ENCODE measurements around the gene ZCCHC7. TPM values are rescaled to one million over a fixed set of nuclear protein-coding genes. Genes with fewer than 3 reads are reported as not detected.

ZCCHC7 gene
- total and polyA plus RNA-seq, 9 of the 15 experiments (the other 6 are each of a cell fraction or from before 2014, with no cell fraction given), result 34.1 to 68.9 (median 48.8) TPM

GRCh38 chr9:37301854-37302172 is 181.4 kb downstream of the ZCCHC7 start:
- intact Hi-C loops (cut with micrococcal nuclease), result loop anchor here (10.0 kb wide), 1 partner anchor 157 kb away; no protein-coding TSS in a partner anchor
- in situ Hi-C loops (cut with MboI), result no loop called here
- ChIA-PET CTCF (ENCODE audit: low intra/inter-chr PET ratio) (no interaction called here), POLR2A (interaction anchor here (0.6 to 1.1 kb wide), 6 partner anchors 8 to 184 kb away, joined by 3 to 8 read pairs (median 4); no protein-coding TSS in a partner anchor)
- H3K36me3 ChIP-seq (ENCODE audit: control insufficient read depth, insufficient read depth, low read length), result peaks cover 30% of the 10 kb centered on the region; the same call in 2 of the 3 replicates
- WGBS (ENCODE audit: insufficient coverage, low coverage, missing lambda C conversion rate), result 0% methylated on average over 1 of the region's 1 CpG
- no peak overlapping the region for H3K27ac ChIP-seq (ENCODE audit: extremely low read depth, low read depth, low read length)
- FAIRE-seq, result no peak
- H4K20me1 ChIP-seq (replicated peaks; ENCODE audit: control insufficient read depth, insufficient read depth, low read length), result no peaks in the 10 kb centered on the region
- peaks cover 4 to 29% of the 10 kb centered on the region in 2 experiments for H3K4me1 ChIP-seq (replicated peaks in 1 of 2; ENCODE audit: control insufficient read depth in 2 of 2, insufficient read depth in 2 of 2, low read length in 2 of 2)
- no peaks in the 10 kb centered on the region for H3K9me1 ChIP-seq (ENCODE audit: control insufficient read depth, insufficient read depth, low read length)
- no peaks in the 10 kb centered on the region for H3K9me3 ChIP-seq (replicated peaks; ENCODE audit: control insufficient read depth, insufficient read depth, low read depth, low read length)
- H3K4me2 ChIP-seq (ENCODE audit: insufficient read depth, low read length), result no peak overlapping the region
- BruUV-seq (replicated peaks), result no TSS peak
- peaks cover 57% of the 10 kb centered on the region for H3K79me2 ChIP-seq (ENCODE audit: control insufficient read depth, insufficient read depth, low read length)
- H3K27me3 ChIP-seq (ENCODE audit: control insufficient read depth in 2 of 2, insufficient read depth in 2 of 2, low read length in 2 of 2), result no peaks in the 10 kb centered on the region
- no peak overlapping the region for H3K4me3 ChIP-seq
- no peak for ATAC-seq
- H3K9ac ChIP-seq (ENCODE audit: insufficient read depth in 1 of 2, low read depth in 2 of 2, low read length in 2 of 2), result no peak overlapping the region
- no peak overlapping the region for H2AFZ ChIP-seq (ENCODE audit: low read depth, low read length)
- no peak for DNase-seq (ENCODE audit: extremely low read depth in 1 of 4, low spot score in 3 of 4)
- peak; percentile 90 for TF ChIP-seq CHD4 (IDR thresholded peaks at IDR 0.05; ENCODE audit: insufficient read depth, insufficient replicate concordance, low read depth, low read length, poor library complexity, severe bottlenecking)
- TF ChIP-seq NCOR1 (IDR thresholded peaks at IDR 0.05), result 0 out of 2 replicates have a peak, but pooled peaks have one; percentile 32
- 0 out of 3 replicates have a peak, but pooled peaks of 1 of the 2 experiments have one; percentile 31 for TF ChIP-seq CBX3 (IDR thresholded peaks at IDR 0.05; ENCODE audit: borderline replicate concordance in 1 of 2, low read length in 2 of 2)
- no peak for TF ChIP-seq PHF8 (IDR thresholded peaks at IDR 0.05; ENCODE audit: borderline replicate concordance, low read length)
- no peak for TF ChIP-seq EZH2 (IDR thresholded peaks at IDR 0.05; ENCODE audit: borderline replicate concordance, low read depth, low read length)
- TF ChIP-seq KDM1A (IDR thresholded peaks at IDR 0.05), result peak; percentile 78 to 79
- peak; percentile 60 for TF ChIP-seq SMARCA5 (IDR thresholded peaks at IDR 0.05)
- TF ChIP-seq TRIM28 (IDR thresholded peaks at IDR 0.05), result no peak
- TF ChIP-seq TAL1 (IDR thresholded peaks at IDR 0.05), result 0 out of 2 replicates have a peak, but pooled peaks have one; percentile 12
- TF ChIP-seq, protein P1, sequence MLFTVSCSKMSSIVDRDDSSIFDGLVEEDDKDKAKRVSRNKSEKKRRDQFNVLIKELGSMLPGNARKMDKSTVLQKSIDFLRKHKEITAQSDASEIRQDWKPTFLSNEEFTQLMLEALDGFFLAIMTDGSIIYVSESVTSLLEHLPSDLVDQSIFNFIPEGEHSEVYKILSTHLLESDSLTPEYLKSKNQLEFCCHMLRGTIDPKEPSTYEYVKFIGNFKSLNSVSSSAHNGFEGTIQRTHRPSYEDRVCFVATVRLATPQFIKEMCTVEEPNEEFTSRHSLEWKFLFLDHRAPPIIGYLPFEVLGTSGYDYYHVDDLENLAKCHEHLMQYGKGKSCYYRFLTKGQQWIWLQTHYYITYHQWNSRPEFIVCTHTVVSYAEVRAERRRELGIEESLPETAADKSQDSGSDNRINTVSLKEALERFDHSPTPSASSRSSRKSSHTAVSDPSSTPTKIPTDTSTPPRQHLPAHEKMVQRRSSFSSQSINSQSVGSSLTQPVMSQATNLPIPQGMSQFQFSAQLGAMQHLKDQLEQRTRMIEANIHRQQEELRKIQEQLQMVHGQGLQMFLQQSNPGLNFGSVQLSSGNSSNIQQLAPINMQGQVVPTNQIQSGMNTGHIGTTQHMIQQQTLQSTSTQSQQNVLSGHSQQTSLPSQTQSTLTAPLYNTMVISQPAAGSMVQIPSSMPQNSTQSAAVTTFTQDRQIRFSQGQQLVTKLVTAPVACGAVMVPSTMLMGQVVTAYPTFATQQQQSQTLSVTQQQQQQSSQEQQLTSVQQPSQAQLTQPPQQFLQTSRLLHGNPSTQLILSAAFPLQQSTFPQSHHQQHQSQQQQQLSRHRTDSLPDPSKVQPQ (CRISPR knock-in tag; IDR thresholded peaks at IDR 0.05; ENCODE audit: borderline replicate concordance), result no peak
- peak; percentile 77; the same call in 1 of the 2 replicates for TF ChIP-seq HDAC2 (IDR thresholded peaks at IDR 0.05)
- 0 out of 4 replicates have a peak, but pooled peaks have one; percentile 20 to 45 for TF ChIP-seq RCOR1 (IDR thresholded peaks at IDR 0.05; ENCODE audit: borderline replicate concordance in 1 of 2, low read depth in 2 of 2, low read length in 2 of 2)
- peak; percentile 95 for TF ChIP-seq BCOR (IDR thresholded peaks at IDR 0.05)
- peak; percentile 99 for TF ChIP-seq RBM25 (IDR thresholded peaks at IDR 0.05; ENCODE audit: low read depth, low read length, severe bottlenecking)
- TF ChIP-seq, protein P2, sequence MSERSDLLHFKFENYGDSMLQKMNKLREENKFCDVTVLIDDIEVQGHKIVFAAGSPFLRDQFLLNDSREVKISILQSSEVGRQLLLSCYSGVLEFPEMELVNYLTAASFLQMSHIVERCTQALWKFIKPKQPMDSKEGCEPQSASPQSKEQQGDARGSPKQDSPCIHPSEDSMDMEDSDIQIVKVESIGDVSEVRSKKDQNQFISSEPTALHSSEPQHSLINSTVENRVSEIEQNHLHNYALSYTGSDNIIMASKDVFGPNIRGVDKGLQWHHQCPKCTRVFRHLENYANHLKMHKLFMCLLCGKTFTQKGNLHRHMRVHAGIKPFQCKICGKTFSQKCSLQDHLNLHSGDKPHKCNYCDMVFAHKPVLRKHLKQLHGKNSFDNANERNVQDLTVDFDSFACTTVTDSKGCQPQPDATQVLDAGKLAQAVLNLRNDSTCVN (CRISPR knock-in tag; IDR thresholded peaks at IDR 0.05), result no peak
- 0 out of 2 replicates have a peak, but pooled peaks have one; percentile 34 for TF ChIP-seq CHAMP1 (IDR thresholded peaks at IDR 0.05)
